Testis (tissue), 2 donors: ENCODE data around the gene SNAP25.

Source experiments
- CTCF ChIP-seq, 3 experiments: fragments of 450-650 bp in 2 of 3; fragments of 200-600 bp in 1 of 3; sonication (generic) in 1 of 3; IDR thresholded peaks; one replicate each; pipeline ENCODE4 v1.5.1; 2016 to 2019; ENCODE audit warnings: antibody characterized with exemption in 3 of 3, mild to moderate bottlenecking in 2 of 3, moderate library complexity in 1 of 3
- POLR2A ChIP-seq: fragments of 450-650 bp; IDR thresholded peaks from one replicate; pipeline ENCODE4 v1.6.1; 2017; ENCODE audit warnings: antibody characterized with exemption, mild to moderate bottlenecking, moderate library complexity

GRCh38 chr20:10190456-10190855 lies 28.2 kb upstream of the SNAP25 start:
- no peak for TF ChIP-seq POLR2A
- no peak for TF ChIP-seq CTCF (IDR thresholded peaks at IDR 0.05)
